Suprapubic skin (tissue), 3 donors: ENCODE measurements around the gene NKD2.

Source experiments
- POLR2AphosphoS5 ChIP-seq, 3 donors: sonication (generic); formaldehyde crosslinking; IDR thresholded peaks; one replicate each; pipeline ENCODE4 v1.6.1; 2017; ENCODE audit warnings: antibody characterized with exemption in 3 of 3
- TF ChIP-seq, protein P1 (sequence below), 2 donors: fragments of 200-600 bp in 1 of 2; fragments of 450-650 bp in 1 of 2; sonication (generic) in 1 of 2; IDR thresholded peaks; one replicate each; pipeline ENCODE4 v1.5.1; 2016 to 2019; ENCODE audit warnings: antibody characterized with exemption in 2 of 2, mild to moderate bottlenecking in 1 of 2, moderate library complexity in 1 of 2

DNA sequence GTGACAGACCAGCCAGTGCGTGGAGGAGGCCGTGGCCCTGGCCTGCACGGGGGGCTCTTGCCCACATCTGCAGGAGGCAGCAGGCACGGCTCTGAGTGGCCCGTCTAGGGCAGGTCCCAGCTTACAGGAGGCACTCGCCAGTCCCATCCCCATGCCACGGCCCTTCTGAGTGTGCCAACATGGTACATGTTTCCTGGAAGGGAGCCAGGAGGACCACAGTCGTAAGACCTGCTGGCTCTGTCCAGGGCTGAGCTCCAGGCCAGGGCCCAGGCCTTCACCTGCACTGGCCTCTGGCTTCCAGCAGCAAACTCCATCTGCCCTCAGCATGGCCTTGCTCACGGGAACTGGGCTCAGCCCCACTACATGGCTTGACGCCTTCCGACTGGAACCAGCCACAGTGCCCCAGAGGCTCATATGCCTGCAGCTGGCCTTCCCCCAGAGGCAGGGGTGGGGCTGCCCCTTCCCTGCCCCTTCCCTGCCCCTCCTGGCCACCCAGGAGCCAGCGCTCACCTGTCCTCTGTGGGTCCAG is 3.8 kb downstream of the NKD2 start:
- TF ChIP-seq, protein P1, sequence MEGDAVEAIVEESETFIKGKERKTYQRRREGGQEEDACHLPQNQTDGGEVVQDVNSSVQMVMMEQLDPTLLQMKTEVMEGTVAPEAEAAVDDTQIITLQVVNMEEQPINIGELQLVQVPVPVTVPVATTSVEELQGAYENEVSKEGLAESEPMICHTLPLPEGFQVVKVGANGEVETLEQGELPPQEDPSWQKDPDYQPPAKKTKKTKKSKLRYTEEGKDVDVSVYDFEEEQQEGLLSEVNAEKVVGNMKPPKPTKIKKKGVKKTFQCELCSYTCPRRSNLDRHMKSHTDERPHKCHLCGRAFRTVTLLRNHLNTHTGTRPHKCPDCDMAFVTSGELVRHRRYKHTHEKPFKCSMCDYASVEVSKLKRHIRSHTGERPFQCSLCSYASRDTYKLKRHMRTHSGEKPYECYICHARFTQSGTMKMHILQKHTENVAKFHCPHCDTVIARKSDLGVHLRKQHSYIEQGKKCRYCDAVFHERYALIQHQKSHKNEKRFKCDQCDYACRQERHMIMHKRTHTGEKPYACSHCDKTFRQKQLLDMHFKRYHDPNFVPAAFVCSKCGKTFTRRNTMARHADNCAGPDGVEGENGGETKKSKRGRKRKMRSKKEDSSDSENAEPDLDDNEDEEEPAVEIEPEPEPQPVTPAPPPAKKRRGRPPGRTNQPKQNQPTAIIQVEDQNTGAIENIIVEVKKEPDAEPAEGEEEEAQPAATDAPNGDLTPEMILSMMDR (IDR thresholded peaks at IDR 0.05) = no peak
- no peak for TF ChIP-seq POLR2AphosphoS5 (IDR thresholded peaks at IDR 0.05)
